Measurements from ENCODE around the gene ATF4. TPM values are rescaled to one million over a fixed set of nuclear protein-coding genes. Genes with fewer than 3 reads are reported as not detected.

ATF4 gene
- total RNA-seq, 3 donors from 2014 or later: 201 to 581 (median 205) TPM

DNA sequence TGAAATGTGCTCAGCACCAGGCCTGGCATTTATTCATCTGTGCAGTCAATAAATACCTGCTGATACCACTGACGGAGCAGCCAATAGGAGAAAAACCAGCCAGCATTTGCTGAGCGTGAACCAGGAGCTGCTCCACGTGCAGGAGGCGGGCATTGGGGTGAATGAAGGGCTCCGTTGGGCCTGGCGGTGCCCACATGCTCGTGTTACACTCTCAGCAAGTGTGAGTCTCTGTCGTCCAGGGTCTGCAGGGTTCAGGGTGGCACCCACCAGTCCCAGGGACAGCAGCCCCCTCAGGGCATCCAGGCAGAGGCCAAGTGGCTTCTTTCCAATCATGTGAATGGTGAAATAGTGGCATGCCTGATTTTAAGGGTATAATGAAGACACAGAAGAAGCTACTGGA is 16.3 kb downstream of the ATF4 start:
- DNase-seq: no peak
- H3K9me3 ChIP-seq: no peaks in the 10 kb centered on the region
- H3K4me1 ChIP-seq (ENCODE audit: low read depth): peaks cover 9% of the 10 kb centered on the region
- TF ChIP-seq, protein P1, sequence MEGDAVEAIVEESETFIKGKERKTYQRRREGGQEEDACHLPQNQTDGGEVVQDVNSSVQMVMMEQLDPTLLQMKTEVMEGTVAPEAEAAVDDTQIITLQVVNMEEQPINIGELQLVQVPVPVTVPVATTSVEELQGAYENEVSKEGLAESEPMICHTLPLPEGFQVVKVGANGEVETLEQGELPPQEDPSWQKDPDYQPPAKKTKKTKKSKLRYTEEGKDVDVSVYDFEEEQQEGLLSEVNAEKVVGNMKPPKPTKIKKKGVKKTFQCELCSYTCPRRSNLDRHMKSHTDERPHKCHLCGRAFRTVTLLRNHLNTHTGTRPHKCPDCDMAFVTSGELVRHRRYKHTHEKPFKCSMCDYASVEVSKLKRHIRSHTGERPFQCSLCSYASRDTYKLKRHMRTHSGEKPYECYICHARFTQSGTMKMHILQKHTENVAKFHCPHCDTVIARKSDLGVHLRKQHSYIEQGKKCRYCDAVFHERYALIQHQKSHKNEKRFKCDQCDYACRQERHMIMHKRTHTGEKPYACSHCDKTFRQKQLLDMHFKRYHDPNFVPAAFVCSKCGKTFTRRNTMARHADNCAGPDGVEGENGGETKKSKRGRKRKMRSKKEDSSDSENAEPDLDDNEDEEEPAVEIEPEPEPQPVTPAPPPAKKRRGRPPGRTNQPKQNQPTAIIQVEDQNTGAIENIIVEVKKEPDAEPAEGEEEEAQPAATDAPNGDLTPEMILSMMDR (IDR thresholded peaks at IDR 0.05): no peak
- intact Hi-C loops (cut with DNase I, micrococcal nuclease): loop anchor here (5.0 to 10.0 kb wide), 3 partner anchors 486 to 808 kb away; partner anchors contain the start of gene ADSL (in 1 of the 2)
- no peaks in the 10 kb centered on the region for H3K36me3 ChIP-seq (ENCODE audit: low read depth)
- H3K4me3 ChIP-seq: no peak overlapping the region
- ATAC-seq: no peak

DNA sequence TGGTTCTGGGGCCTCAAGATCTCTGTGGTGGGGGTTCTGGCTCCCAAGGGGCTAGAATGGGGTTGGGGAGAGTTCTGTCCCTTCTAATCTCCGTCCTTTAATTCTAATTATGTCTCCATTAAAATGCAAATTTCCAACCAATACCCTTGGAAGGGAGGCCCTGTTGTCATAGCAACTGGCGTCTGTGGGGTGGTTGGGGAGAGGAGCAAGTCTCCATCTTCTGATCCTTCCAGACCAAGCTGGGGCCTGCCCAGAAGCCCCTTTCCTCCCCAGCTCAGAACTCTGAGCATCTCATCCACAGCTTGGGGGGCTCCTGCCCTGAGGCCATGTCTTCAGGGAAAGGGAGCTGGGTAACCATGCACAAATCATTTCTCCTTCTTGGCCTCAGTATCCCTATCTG is 17.6 kb downstream of the ATF4 start:
- peaks cover 7% of the 10 kb centered on the region for H3K4me1 ChIP-seq (ENCODE audit: low read depth)
- TF ChIP-seq, protein P1 (IDR thresholded peaks at IDR 0.05): no peak
- intact Hi-C loops (cut with DNase I, micrococcal nuclease): loop anchor here (5.0 to 10.0 kb wide), 3 partner anchors 484 to 807 kb away; partner anchors contain the start of gene ADSL (in 1 of the 2)
- no peak overlapping the region for H3K4me3 ChIP-seq
- no peaks in the 10 kb centered on the region for H3K36me3 ChIP-seq (ENCODE audit: low read depth)
- ATAC-seq (no peak), DNase-seq (no peak)
- H3K9me3 ChIP-seq: no peaks in the 10 kb centered on the region

DNA sequence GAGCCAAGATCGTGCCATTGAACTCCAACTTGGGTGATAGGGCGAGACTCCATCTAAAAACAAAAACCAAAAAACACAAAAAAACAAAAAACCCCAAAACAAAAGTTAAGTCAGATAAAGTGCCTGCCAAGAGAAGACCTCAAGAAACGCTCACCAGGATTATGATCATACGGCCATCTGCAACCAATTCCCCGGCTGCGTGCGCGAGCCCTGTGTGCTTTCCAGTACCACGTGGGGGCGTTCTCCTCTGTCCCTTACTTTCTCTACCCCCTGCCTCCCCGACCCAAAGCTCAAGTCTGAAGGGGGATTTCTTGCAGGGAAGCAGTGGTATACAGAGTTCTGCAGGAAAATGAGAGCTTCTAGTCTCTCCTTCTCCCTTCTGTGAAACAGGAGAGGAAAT is 22.7 kb downstream of the ATF4 start:
- Histone ChIP-seq H3K9me3 (no peaks in the 10 kb centered on the region), H3K4me1 (ENCODE audit: low read depth) (no peaks in the 10 kb centered on the region), H3K4me3 (no peak overlapping the region), H3K36me3 (ENCODE audit: low read depth) (no peaks in the 10 kb centered on the region)
- TF ChIP-seq, protein P1 (IDR thresholded peaks at IDR 0.05): no peak
- intact Hi-C loops (cut with DNase I, micrococcal nuclease): no loop called here
- DNase-seq (peak in 1 of 3 donors; percentile 29), ATAC-seq (peak; percentile 38)

DNA sequence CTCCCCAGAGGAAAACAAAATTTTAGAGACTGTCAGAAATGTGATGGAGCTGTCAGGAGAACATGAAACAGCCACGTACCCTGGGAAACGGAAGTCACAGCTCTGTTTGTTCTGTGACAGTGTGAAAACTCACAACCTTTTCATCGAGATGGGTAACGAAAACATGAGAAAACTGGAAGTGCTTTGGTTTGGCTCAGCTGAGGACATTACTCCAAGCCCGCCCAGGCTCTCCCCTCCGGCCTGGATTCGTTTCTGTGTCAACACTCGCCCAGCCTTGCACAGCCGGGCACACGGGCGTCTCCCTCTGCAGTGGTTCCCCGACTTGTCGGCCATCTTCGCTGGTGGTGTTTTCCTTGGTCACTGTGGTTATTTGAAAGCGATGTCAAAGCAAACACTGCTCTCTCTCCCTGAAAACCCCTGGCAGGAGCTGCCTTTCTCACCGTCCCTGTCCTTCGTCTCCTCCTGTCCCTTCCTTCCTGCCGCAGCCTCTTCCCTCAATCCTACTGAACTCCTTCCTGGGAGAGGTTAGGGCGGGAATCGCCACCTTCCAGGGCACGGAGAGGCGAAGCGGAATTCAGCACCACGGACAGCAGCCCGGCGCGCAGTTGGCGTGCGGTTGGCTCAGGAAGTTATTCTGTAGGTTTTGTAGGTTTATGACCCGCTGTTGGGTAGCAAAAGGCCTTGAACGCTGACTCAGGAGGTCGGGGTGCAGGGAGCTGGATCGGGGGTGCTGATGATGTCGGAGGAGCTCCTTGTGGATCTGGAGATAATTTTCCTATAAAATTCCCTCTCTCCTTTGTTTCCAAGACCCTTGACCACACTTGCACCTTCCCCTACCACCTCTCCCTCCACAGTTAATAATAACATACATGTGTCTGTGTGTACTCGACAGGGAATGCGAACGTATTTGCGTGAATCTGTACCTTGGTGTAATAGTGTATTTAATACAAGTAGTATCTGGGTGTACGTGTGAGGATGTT is 25.3 kb downstream of the ATF4 start:
- H3K4me3 ChIP-seq: no peak overlapping the region
- peak; percentile 83 for ATAC-seq
- H3K9me3 ChIP-seq: no peaks in the 10 kb centered on the region
- no peaks in the 10 kb centered on the region for H3K4me1 ChIP-seq (ENCODE audit: low read depth)
- peak in 2 of 3 donors; percentile 68 to 76 for DNase-seq
- no peaks in the 10 kb centered on the region for H3K36me3 ChIP-seq (ENCODE audit: low read depth)
- intact Hi-C loops (cut with DNase I, micrococcal nuclease): no loop called here
- TF ChIP-seq, protein P1 (IDR thresholded peaks at IDR 0.05): no peak

DNA sequence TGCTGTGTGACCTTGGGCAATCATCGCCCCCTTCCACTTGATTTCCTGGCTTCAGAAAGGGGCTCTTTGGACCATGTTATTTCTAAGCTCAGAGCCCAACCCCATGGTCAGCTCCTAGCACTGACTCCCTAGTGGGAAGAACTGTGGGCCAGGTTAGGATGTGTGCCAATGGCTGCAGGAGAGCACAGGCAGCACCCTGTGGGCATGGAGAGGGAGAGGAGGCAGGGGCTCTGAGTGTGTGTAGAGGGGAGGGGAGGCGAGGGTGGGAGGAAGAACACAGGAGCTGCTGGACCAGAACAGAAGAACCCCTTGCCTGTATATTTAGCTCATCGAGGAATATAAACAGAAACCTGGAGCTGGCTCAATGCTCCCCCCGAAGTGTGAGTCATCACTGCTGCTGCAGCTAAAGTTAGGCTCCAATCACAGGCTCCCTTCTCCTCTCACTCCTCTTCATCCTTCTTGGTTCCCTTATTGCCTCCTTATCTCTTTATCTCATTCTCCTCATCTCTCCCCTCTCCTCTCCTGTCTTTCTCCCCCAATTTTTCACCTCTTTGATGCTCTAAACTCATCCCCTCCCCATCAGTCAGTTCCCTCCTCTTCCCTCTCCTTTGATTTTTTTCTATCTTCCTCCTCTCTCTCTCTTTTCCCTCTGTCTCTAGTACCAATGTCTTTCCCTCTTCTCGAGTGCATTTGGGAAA is 26.7 kb downstream of the ATF4 start:
- no peaks in the 10 kb centered on the region for H3K36me3 ChIP-seq (ENCODE audit: low read depth)
- intact Hi-C loops (cut with DNase I, micrococcal nuclease): no loop called here
- no peaks in the 10 kb centered on the region for H3K4me1 ChIP-seq (ENCODE audit: low read depth)
- no peak for ATAC-seq
- DNase-seq: peak in 1 of 3 donors; percentile 10
- no peak overlapping the region for H3K4me3 ChIP-seq
- no peaks in the 10 kb centered on the region for H3K9me3 ChIP-seq
- TF ChIP-seq, protein P1 (IDR thresholded peaks at IDR 0.05): no peak

Data from mucosa of descending colon (tissue), 3 donors.